Left renal pelvis (tissue), 4 donors: ENCODE results near the gene SCARB1. TPM values are rescaled to one million over a fixed set of nuclear protein-coding genes. Genes with fewer than 3 reads are reported as not detected.

Source experiments
- DNase-seq, 4 donors: peaks; one replicate each; pipeline ENCODE4 v3.0.0-alpha.2; 2013; ENCODE audit warnings: low read depth in 4 of 4, low spot score in 3 of 4
- polyA plus RNA-seq, 4 donors: library from polyadenylated mRNA; unstranded; fragments of 120-200 nt; gene quantifications; one replicate each; pipeline ENCODE4 v1.2.1, GENCODE V29; 2013; ENCODE audit not compliant: insufficient read length in 4 of 4

The SCARB1 gene
- polyA plus RNA-seq, 4 donors, result 18.0 to 32.0 (median 22.4) TPM

GRCh38 chr12:124764870-124765580, 98.6 kb downstream of the SCARB1 start:
- DNase-seq, result no peak

- DNase-seq, result no peak
These were observed 99.2 kb downstream of the SCARB1 start for GRCh38 chr12:124764451-124764850.

- no peak for DNase-seq
These were observed 100.1 kb downstream of the SCARB1 start for GRCh38 chr12:124763594-124763979.

GRCh38 chr12:124762791-124763593, 100.7 kb downstream of the SCARB1 start:
- DNase-seq, result no peak

- no peak for DNase-seq
These were observed 101.3 kb downstream of the SCARB1 start for GRCh38 chr12:124762384-124762783.

- DNase-seq, result no peak
These were observed 101.8 kb downstream of the SCARB1 start for GRCh38 chr12:124761871-124762270.

GRCh38 chr12:124761056-124761455, 102.6 kb downstream of the SCARB1 start:
- DNase-seq, result no peak

GRCh38 chr12:124760560-124760959, 103.1 kb downstream of the SCARB1 start:
- no peak for DNase-seq

- DNase-seq, result no peak
These were observed 103.7 kb downstream of the SCARB1 start for GRCh38 chr12:124759841-124760503.

GRCh38 chr12:124758266-124759220, 105.1 kb downstream of the SCARB1 start:
- no peak for DNase-seq

- DNase-seq, result no peak
These were observed 106.3 kb downstream of the SCARB1 start for GRCh38 chr12:124757329-124757728.

GRCh38 chr12:124756760-124757159, 106.9 kb downstream of the SCARB1 start:
- no peak for DNase-seq

GRCh38 chr12:124756166-124756565, 107.5 kb downstream of the SCARB1 start:
- DNase-seq, result no peak

- no peak for DNase-seq
These were observed 107.9 kb downstream of the SCARB1 start for GRCh38 chr12:124755801-124756148.

- DNase-seq, result no peak
These were observed 108.5 kb downstream of the SCARB1 start for GRCh38 chr12:124754949-124755800.

GRCh38 chr12:124754491-124754890, 109.2 kb downstream of the SCARB1 start:
- DNase-seq, result no peak

- DNase-seq, result no peak
These were observed 109.7 kb downstream of the SCARB1 start for GRCh38 chr12:124753993-124754392.

- DNase-seq, result no peak
These were observed 110.5 kb downstream of the SCARB1 start for GRCh38 chr12:124753228-124753591.

- no peak for DNase-seq
These were observed 111.0 kb downstream of the SCARB1 start for GRCh38 chr12:124752437-124753227.
